Kidney (tissue), 14 donors: Measurements from ENCODE around the gene RCAN1. TPM values are rescaled to one million over a fixed set of nuclear protein-coding genes. Genes with fewer than 3 reads are reported as not detected.

Experiments used
- DNase-seq, 5 donors: peaks; one replicate each; pipeline ENCODE4 v3.0.0-alpha.2; 2013 to 2020
- FAIRE-seq: peaks from 2 replicates; lab custom pipeline; 2012; peaks lifted over from hg19 to GRCh38; lab: Jason Lieb, UNC
- H3K27ac ChIP-seq, 2 donors: one replicate each; pipeline ENCODE4 v1.7.0; 2013; ENCODE audit warnings: low read depth in 2 of 2, low read length in 2 of 2, inconsistent platforms in 1 of 2
- H3K27me3 ChIP-seq: one replicate; pipeline ENCODE4 v1.7.1; 2013; ENCODE audit warnings: low read length, inconsistent platforms; ENCODE audit not compliant: control insufficient read depth, insufficient read depth
- H3K36me3 ChIP-seq, 3 donors: one replicate each; pipeline versions ENCODE4 v1.7.0 to v1.7.1; 2013; ENCODE audit warnings: low read length in 3 of 3, control low read depth in 1 of 3, inconsistent platforms in 1 of 3; ENCODE audit not compliant: insufficient read depth in 3 of 3, control insufficient read depth in 2 of 3
- H3K4me1 ChIP-seq, 3 donors: one replicate each; pipeline versions ENCODE4 v1.7.0 to v1.7.1; 2013; ENCODE audit warnings: low read length in 3 of 3, inconsistent platforms in 1 of 3, low read depth in 1 of 3; ENCODE audit not compliant: control insufficient read depth in 2 of 3, insufficient read depth in 2 of 3
- H3K4me3 ChIP-seq, 3 donors: one replicate each; pipeline versions ENCODE4 v1.7.0 to v1.8.1; 2013; ENCODE audit warnings: low read length in 3 of 3, control low read depth in 1 of 3, inconsistent platforms in 1 of 3
- H3K9ac ChIP-seq, 3 donors: one replicate each; pipeline versions ENCODE4 v1.7.0 to v1.7.1; 2013; ENCODE audit warnings: low read length in 3 of 3, control low read depth in 1 of 3, inconsistent platforms in 1 of 3
- H3K9me3 ChIP-seq, 3 donors: one replicate each; pipeline versions ENCODE4 v1.7.0 to v1.7.1; 2013; ENCODE audit warnings: low read length in 3 of 3, control low read depth in 1 of 3, inconsistent platforms in 1 of 3; ENCODE audit not compliant: control insufficient read depth in 2 of 3, insufficient read depth in 1 of 3
- intact Hi-C: fragments of 100-400 bp; cut with DNase I; formaldehyde crosslinking; loops from one replicate; pipeline ENCODE4 v1.11.1; 2022
- polyA plus RNA-seq: library from polyadenylated mRNA; stranded (reverse); fragments of 350-450 nt; fragmentation: Illumina TruSeq; extraction: RNeasy Lipid Tissue Mini Kit (QIAGEN cat#74804); gene quantifications from one replicate; pipeline ENCODE4 v1.2.3, GENCODE V29; 2014; ENCODE audit warnings: low read depth, low replicate concordance; ENCODE audit not compliant: insufficient read depth
- total RNA-seq: library from RNA; stranded (reverse); fragmentation: NEBNext Ultra II Directional; extraction: Animal tissue kit (Norgen Biotek cat#: 25700); gene quantifications from one replicate; pipeline ENCODE4 v1.2.1, GENCODE V29; 2021
- TF ChIP-seq, protein P1 (sequence below): IDR thresholded peaks from 3 replicates; pipeline ENCODE4 v1.5.1; 2012; ENCODE audit warnings: mild to moderate bottlenecking, moderate library complexity, borderline replicate concordance; ENCODE audit not compliant: insufficient read depth; ENCODE audit errors: extremely low read depth
- donor health status: control.
- donor health status: control.
- donor health status: control.
- donor health status: control.
- donor health status: control.
- donor health status: DM: yes; HTN: yes; CAD: no.
- donor health status: Normal renal cell carcinoma (clear cell type).

The RCAN1 gene
- total and polyA plus RNA-seq, 2 donors from 2014 or later, result 31.3 to 55.3 TPM

DNA sequence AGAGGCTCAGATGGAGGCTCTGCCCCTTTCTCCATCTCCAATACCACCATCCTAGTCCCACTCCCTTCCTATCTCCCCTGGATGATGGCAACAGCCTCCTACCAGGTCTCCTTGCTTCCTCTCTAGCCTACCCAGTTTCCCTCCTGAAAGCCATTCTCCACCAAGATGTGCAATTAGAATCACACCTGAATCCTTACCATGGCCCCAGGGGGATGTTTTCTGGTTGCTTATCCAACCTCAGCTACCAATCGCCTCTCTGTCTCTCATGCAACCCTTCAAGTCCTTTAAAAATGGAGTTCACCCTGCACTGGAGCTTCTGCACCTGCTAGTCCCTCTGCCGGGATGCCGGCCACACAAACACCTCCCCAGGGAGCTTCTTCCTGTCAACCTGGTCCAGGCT, 2.9 kb downstream of the RCAN1 start:
- H3K27ac ChIP-seq, result no peak overlapping the region
- no peaks in the 10 kb centered on the region for H3K27me3 ChIP-seq
- no peaks in the 10 kb centered on the region for H3K36me3 ChIP-seq
- no peak overlapping the region for H3K9ac ChIP-seq
- intact Hi-C loops, result no loop called here
- DNase-seq (no peak), FAIRE-seq (no peak)
- H3K4me1 ChIP-seq, result peaks cover 0 to 6% (median 0%) of the 10 kb centered on the region in 3 donors
- TF ChIP-seq, protein P1, sequence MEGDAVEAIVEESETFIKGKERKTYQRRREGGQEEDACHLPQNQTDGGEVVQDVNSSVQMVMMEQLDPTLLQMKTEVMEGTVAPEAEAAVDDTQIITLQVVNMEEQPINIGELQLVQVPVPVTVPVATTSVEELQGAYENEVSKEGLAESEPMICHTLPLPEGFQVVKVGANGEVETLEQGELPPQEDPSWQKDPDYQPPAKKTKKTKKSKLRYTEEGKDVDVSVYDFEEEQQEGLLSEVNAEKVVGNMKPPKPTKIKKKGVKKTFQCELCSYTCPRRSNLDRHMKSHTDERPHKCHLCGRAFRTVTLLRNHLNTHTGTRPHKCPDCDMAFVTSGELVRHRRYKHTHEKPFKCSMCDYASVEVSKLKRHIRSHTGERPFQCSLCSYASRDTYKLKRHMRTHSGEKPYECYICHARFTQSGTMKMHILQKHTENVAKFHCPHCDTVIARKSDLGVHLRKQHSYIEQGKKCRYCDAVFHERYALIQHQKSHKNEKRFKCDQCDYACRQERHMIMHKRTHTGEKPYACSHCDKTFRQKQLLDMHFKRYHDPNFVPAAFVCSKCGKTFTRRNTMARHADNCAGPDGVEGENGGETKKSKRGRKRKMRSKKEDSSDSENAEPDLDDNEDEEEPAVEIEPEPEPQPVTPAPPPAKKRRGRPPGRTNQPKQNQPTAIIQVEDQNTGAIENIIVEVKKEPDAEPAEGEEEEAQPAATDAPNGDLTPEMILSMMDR, result no peak
- H3K9me3 ChIP-seq, result no peaks in the 10 kb centered on the region
- no peak overlapping the region for H3K4me3 ChIP-seq

DNA sequence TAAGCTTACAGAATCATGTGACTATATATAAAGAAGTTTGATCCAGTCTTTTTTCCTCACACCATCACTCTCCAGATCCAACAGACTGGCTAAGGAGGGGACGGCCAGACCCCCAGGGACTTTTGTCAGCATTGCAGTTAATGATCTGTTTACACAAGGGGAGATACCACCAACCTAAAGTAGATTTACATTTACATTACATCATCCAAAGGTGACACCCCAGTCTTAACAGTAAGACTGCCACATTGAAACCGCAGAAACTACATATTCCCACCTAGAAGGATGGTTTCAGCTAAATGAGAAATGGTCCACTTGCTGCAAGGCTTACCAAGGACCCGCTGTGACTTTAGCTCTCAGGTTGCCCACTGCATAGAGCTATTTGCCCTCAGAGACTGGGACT, 3.4 kb downstream of the RCAN1 start:
- intact Hi-C loops, result no loop called here
- Histone ChIP-seq H3K9ac (no peak overlapping the region), H3K27me3 (no peaks in the 10 kb centered on the region), H3K27ac (no peak overlapping the region), H3K4me3 (no peak overlapping the region), H3K36me3 (no peaks in the 10 kb centered on the region), H3K4me1 (peaks cover 0 to 6% (median 0%) of the 10 kb centered on the region in 3 donors), H3K9me3 (no peaks in the 10 kb centered on the region)
- TF ChIP-seq, protein P1, result no peak
- no peak for DNase-seq
- FAIRE-seq, result no peak

DNA sequence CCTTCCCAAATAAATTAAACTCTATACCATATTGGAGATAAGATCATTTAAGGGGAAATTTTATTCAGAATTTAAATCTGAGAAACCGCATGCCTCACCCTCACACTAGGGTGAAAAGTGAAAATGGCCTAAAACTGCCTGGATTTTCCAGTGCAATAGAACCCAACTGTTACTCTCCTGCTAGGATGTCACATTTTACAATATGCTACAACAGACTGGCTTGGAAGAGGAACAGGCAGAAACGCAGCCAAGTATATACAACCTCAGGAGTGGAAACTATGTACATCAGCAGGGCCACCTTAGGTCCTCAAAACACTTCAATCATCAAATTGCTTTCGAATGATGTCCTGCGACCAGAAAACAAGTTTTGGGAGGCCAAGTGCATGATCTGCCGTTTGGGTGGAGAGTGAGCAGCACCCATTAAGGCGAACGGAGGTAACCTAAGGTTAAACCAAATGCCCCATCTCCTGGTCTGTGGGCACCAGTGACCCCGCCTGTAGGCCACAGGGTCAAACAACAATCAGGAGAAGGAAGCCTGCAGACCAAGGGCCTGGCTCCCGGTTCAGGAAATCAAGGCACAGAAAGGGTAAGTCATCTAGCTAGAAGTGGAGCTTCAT, 4.9 kb downstream of the RCAN1 start:
- Histone ChIP-seq H3K27ac (no peak overlapping the region), H3K36me3 (no peaks in the 10 kb centered on the region), H3K27me3 (no peaks in the 10 kb centered on the region), H3K9ac (no peak overlapping the region), H3K4me3 (no peak overlapping the region), H3K4me1 (peaks cover 0 to 6% (median 0%) of the 10 kb centered on the region in 3 donors), H3K9me3 (no peaks in the 10 kb centered on the region)
- DNase-seq (no peak), FAIRE-seq (no peak)
- TF ChIP-seq, protein P1, result no peak
- intact Hi-C loops, result no loop called here
